Measurements from ENCODE around the gene SF3A2.

Gene SF3A2

GRCh38 chr19:2243274-2244124 lies 6.9 kb downstream of the SF3A2 start:
- no peak for DNase-seq

- DNase-seq, result no peak
Observed at GRCh38 chr19:2244125-2244411, 7.4 kb downstream of the SF3A2 start.

- no peak for DNase-seq
Observed at GRCh38 chr19:2244486-2244885, 7.9 kb downstream of the SF3A2 start.

GRCh38 chr19:2245273-2245672 lies 8.6 kb downstream of the SF3A2 start:
- no peak for DNase-seq

- DNase-seq, result no peak
Observed at GRCh38 chr19:2246014-2246620, 9.5 kb downstream of the SF3A2 start.

GRCh38 chr19:2246801-2247361 lies 10.3 kb downstream of the SF3A2 start:
- DNase-seq, result no peak

GRCh38 chr19:2247433-2248101 lies 10.9 kb downstream of the SF3A2 start:
- DNase-seq, result no peak

- DNase-seq, result no peak
Observed at GRCh38 chr19:2248136-2249009, 11.7 kb downstream of the SF3A2 start.

- no peak for DNase-seq
Observed at GRCh38 chr19:2249010-2249866, 12.6 kb downstream of the SF3A2 start, which contains the start of gene AMH. TSS of gene AMH (plus strand) at chr19:2249323. CDS start at chr19:2249333, 10 bp downstream.

GRCh38 chr19:2249880-2250765 lies 13.5 kb downstream of the SF3A2 start:
- no peak for DNase-seq

- DNase-seq, result no peak
Observed at GRCh38 chr19:2250766-2251105, 14.1 kb downstream of the SF3A2 start.

GRCh38 chr19:2251106-2252054 lies 14.8 kb downstream of the SF3A2 start:
- DNase-seq, result no peak

GRCh38 chr19:2252055-2252796 lies 15.6 kb downstream of the SF3A2 start:
- no peak for DNase-seq

GRCh38 chr19:2252797-2253105 lies 16.1 kb downstream of the SF3A2 start:
- DNase-seq, result no peak

GRCh38 chr19:2253106-2254063 lies 16.8 kb downstream of the SF3A2 start:
- no peak for DNase-seq

- no peak for DNase-seq
Observed at GRCh38 chr19:2254064-2254872, 17.6 kb downstream of the SF3A2 start.

Data from KG1 (cell line).